Activated effector memory CD4-positive, alpha-beta T cell treated with anti-CD3 and anti-CD28 coated beads, Interleukin-2, amount 50 U/mL, for 16 hours (primary cell): ENCODE measurements around the gene RAVER1.

Source experiments
- DNase-seq: peaks from one replicate; pipeline ENCODE4 v3.0.0-alpha.2; 2020

Gene RAVER1

DNA sequence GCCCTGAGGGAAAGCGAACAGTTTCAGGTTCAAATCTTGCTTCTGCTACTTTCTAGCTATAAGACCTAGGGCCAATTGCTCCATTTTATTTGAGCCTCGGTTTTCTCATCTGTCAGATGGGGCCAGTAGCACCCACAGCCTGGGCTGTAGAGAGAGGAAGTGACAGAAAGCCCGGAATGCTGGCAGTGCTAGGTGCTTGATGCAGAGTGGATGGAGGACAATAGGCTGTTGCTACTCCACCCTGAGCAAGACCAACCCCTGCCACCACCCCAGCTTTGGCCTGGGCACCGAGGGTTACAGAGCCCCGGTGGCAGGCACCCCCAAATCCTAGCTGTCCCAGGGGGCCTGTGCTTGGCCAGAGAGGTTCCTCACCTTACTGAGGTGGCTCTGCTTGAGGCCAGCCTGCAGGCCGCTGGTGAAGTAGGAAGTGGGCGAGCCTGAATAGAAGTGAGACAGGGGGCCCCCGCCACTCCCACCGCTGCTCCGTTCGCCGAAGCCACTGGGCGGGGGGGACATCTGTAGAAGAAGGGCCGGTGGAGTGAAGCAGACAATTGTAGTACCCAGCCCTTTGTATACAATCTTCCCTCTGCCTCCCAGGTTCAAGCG, 15.4 kb downstream of the RAVER1 start:
- DNase-seq, result no peak

DNA sequence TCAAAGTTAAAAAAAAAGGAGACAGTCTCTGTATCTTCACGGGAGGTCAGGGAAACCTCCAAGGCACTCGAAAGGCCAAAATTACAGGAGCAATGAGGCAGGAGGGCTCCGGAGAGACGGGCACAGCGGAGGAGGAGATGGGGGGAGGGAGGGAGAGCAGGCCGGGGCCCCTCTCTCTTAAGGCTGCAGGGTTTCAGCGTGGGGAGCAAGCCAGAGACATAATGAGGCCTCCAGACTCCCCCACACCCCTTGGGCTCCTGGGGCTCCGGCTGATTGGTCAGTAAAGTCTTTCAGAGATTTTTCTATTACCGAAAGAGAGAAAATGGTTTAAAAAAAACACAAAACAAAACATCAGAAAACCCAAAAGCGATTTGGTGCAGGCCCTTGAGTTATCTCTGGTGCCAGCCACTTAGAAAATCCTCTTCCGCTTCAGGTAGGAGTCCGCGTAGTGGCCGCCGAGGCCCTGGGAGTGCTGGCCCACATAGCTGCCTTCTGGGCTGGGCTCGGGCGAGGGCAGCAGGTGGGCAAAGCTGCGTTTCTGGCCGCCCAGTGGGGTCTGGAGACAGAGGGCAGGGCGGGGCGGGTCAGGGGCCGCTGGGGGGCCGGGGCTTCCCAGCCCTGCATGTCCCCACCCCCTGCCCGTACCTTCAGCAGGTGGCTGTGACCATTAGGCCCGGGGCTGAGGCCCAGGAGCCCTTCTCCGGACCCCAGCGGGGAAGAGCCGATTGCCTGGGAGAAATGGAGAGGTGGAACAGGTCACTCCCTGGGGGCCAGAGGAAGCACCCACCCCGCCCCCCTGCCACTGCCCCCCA, 16.1 kb downstream of the RAVER1 start:
- no peak for DNase-seq

DNA sequence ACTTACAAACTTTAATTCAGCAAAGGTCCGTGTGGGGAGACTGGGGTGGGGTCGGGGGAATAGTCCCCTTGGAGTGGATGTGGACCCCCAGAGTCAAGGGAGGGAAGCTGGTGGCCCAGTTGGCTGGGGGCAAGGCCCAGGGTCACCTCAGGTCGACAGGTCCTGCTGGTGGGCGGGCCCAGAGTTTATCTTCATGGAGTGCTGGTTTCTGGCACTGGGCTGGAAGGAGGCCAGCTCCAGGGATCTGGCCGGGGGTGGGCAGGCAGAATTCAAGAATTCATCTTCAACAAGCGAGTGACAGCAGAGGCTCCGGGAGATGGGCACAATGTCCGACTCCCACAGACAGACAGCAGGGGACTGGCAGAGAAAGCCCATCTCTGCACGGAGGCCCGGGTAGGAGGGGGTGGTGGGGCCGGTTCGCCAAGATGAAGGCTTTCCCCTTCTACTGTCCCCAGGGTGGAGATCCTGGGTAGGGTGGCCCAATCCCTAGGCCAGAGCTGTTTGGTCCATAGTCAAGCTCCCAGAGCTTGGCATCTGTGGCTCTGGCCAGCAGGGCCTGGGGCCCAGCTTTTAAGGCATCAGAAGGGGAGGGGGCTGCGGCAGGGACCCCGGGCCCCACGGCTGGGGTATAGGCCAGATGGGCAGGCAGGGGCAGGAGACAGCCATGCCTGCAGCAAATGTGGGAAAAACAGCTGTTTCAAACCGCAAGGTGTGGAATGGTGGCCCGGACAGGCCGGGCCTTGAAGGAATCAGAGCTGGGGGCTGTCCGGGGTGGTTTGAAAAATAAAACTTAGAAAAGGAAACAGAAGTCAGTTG, 16.9 kb downstream of the RAVER1 start:
- DNase-seq, result no peak

DNA sequence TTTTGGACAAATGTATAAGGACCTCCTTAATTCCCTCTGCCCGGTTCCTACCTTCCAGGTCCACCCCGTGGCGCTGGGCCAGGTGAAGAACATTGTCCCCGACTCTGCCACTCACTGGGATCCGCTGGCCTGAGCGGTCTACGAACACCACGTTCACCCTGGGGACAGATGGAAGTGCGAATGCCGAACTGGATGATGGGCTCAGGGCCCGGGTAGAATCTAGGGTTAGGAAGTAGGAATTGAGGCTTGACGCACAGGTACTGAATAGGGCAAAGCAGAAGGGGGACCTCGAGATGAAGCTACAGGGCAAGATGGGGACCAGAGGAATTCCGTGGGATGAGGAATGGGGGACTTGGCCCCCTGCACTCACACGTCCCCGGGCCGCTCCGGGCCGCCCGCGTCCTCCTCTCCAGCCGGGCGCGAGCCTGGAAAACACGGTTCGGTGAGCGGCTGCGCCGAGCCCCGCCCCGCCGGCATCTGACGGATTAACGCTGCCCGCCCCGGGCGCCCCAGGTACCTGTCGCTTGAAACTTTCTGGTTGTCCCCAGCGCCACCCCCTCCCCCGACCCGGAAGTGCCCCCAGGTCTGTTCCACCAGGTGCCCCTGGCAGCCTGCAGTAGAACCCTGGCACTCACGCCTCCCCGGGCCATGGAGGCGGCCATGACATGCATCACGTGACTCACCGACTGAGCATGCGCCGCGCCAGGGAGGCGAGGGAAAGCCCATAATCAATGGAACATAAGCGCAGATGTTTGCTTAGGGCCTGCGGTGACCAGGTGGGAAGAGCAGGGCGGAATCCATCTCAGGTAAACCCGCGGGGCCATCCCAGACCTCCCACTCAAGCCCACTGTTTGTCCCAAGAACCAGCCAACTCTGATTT, 17.8 kb downstream of the RAVER1 start, which contains the start of gene FDX2:
Gene FDX2, minus strand, starts transcription at position 681 of the 880 bp plus-strand sequence. Its CDS starts 19 bp downstream, at position 662.
- peak; percentile 97 for DNase-seq

DNA sequence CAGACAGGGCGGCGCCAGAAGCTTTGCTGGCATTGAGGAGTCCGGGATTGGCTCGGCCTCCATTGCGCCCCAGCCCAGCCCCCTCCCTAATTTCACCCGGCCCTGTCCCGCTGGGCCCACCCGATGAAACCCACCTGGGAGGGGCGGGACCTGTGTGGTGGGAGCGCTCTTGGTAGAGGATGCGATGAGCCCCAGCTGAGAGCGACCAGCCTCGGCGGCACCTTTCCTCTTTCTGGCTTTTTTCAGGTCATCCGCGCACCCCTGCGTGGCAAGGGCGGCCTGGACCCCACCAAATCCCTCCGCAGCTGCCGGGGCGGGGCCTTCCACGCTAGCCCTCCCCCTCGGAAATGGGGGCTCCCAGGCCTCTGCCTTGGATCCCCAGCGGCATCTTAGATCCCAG, 23.9 kb downstream of the RAVER1 start, which contains the start of gene ZGLP1:
Gene ZGLP1, minus strand, starts transcription at position 393 of the 400 bp plus-strand sequence.
- DNase-seq, result no peak

DNA sequence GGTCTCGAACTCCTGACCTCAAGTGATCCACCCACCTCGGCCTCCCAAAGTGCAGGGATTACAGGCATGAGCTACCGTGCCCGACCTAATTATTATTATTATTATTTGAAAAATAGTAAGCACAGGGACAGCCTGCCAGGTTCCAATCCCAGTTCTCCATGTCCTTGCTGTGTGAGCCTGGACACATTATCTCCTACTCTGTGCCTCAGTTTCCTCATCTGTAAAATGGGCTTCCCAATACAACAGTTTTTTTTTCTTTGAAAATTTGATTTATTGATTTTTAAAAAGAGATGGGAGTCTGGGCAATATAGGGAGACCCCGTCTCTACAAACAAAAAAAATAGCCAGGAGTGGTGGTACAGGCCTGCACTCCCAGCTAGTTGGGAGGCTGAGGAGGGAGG, 27.0 kb downstream of the RAVER1 start:
- DNase-seq, result no peak

DNA sequence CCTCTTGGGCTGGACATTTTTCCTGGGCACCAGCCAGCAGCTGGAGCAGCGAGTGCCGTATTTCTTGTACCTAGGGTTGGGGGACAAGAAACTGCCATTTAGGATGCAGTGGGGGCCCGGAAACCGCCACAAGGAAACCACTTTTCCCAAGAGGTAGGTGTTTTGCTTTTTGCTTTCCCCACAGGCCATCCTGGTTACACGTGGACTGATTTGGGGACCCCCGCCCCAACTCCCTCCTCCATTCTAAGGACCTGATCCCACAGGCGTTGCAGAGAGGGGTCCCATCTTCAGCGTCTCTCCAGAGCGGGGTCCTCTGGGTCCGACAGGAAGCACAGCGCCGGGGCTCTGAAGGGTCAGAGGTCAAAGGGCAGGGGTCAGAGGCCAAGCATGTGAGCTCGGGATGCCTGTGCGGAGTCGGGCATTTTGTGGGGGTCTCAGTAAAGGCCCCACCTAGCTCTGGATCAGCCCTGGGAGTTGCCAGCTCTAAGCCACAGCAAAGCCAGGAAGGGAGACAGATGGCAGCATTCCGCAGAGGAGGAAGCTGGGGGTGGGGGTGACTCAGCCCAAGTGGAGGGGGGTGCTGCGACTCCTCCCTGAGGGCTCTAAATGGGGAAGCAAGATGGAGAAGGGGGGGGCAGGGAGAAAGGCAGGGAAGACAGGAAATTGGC, 28.1 kb downstream of the RAVER1 start:
- no peak for DNase-seq

DNA sequence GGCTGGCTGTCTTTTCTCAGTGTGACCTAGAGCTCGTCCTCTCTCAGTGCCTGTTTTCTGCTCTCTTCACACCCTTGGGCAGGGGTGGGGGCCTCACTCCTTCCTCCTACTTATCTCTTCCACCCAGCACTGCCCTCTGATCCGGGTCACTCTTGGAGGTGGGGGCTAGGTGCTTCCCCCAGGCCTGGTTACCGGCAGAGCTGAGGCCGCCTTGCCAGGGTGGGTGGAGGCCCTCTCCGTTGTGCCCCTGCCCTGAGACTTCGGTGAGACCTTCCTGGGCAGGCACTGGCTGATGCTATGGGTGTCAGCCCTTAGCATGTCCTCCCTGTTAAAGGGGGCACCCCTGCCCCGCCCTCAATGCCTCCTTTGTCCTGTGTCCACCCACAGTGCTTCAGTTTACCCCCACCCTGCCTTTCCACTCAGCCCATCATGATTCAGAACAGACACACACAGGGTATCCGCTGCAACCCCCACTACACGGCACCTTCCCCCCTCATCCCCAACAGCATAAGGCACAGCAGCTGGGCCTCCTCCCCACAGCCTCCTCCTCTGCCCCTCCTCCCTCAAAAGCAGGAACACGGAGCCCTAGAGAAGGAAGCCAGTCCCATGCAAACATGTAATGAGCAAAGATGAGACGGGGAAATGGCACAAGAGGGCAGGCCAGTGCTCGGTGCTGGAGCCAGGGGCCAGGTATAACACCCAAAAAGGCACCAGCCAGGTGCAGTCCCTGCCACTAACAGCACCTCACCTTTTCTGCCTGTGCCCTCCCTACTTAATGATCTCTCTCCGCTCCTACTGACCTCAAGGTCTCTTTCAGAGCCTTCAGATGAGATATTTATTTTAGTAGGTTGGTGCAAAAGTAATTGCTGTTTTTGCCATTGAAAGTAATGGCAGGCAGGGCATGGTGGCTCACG, 33.5 kb downstream of the RAVER1 start:
- DNase-seq, result no peak

DNA sequence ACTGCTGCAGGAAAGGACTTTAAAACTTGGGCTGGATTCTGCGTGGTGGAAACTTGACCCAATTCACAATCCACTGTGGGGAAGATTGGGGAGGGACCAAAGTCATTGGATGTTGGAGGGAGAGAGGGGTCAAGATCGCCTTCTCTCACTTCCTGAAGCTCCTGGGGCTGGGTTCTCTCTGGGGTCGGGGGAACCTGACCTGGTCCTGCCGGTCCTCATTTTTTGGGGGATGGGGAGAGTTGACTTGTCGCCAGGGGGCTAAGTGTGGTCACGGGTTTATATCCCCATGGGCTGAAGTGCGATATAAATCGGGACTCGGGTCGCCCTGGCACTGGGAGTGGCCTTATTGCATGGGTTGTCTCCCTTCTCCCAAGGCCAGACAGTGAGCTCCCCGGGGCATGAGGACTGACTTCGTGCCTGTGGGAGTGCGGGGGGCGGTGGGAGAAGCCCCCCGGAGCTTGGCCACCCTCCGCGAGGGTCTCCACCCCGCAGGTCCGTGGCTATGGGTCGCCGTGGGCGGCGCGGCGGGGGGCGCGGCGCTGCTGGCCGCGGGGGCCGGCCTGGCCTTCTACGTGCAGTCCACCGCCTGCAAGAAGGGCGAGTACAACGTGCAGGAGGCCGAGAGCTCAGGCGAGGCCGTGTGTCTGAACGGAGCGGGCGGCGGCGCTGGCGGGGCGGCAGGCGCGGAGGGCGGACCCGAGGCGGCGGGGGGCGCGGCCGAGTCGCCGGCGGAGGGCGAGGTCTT, 37.3 kb downstream of the RAVER1 start:
- no peak for DNase-seq

DNA sequence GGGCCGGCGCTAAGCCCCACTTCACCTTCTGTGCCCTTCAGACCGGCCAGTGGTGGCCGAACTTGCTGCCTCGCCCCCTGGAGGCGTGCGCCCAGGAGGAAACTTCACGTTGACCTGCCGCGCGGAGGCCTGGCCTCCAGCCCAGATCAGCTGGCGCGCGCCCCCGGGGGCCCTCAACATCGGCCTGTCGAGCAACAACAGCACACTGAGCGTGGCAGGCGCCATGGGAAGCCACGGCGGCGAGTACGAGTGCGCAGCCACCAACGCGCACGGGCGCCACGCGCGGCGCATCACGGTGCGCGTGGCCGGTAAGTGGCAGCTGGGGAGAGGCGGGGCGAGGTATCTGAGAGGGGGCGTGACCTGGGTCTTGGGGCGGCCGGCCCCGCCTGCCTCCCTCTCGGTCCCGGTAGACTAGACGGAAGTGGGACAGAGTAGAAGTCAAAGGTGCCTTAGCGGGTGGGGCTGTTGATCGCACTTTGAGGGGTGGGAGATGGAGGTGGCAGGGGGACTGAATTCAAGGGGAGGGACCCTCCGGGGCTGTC, 38.0 kb downstream of the RAVER1 start:
- peak; percentile 89 for DNase-seq

DNA sequence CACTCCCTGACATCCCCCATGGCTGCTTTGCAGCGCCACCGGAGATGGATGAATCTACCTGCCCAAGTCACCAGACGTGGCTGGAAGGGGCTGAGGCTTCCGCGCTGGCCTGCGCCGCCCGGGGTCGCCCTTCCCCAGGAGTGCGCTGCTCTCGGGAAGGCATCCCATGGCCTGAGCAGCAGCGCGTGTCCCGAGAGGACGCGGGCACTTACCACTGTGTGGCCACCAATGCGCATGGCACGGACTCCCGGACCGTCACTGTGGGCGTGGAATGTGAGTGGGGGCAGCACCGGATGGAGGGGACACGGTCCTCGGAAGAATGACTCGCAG, 39.0 kb downstream of the RAVER1 start:
- no peak for DNase-seq

DNA sequence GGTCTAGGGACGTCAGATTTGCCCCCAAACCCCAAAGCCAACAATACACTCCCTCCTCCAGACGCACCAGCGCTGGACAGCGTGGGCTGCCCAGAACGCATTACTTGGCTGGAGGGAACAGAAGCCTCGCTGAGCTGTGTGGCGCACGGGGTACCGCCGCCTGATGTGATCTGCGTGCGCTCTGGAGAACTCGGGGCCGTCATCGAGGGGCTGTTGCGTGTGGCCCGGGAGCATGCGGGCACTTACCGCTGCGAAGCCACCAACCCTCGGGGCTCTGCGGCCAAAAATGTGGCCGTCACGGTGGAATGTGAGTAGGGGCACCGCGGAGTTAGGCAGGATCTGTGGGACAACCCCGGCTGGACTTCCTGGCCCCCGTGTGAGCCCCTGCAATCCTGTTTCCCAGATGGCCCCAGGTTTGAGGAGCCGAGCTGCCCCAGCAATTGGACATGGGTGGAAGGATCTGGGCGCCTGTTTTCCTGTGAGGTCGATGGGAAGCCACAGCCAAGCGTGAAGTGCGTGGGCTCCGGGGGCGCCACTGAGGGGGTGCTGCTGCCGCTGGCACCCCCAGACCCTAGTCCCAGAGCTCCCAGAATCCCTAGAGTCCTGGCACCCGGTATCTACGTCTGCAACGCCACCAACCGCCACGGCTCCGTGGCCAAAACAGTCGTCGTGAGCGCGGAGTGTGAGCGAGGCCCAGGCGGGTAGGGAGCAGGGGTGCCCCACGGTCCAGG, 39.5 kb downstream of the RAVER1 start:
- DNase-seq, result no peak

DNA sequence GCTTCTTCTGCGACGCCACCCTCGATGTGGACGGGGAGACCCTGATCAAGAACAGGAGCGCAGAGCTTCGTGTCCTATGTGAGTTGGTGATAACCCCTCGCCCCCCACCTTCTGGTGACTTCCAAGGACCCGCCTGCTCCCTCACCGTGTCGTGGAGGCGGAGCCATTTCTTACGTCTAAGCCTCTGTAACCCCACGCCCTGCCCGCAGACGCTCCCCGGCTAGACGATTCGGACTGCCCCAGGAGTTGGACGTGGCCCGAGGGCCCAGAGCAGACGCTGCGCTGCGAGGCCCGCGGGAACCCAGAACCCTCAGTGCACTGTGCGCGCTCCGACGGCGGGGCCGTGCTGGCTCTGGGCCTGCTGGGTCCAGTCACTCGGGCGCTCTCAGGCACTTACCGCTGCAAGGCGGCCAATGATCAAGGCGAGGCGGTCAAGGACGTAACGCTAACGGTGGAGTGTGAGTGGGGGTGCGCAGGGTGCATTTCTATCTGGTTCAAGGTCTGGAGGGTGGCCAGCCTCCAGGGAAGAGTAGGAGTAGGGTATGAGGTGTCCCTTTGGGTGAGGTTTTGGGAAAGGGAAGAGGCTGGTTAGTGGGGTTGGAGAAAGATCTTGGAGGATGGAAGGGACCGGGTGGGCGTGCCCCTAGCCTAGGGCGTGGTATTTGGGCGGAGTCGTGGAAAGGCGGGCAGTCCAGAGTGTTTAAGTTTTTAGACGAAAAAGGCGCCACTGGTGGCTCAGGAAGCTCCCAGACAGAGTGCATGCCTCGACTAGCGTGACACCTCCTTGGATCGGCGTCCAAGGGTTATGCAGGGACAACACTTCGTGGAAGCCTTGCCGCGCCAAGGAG, 40.3 kb downstream of the RAVER1 start:
- DNase-seq, result no peak

DNA sequence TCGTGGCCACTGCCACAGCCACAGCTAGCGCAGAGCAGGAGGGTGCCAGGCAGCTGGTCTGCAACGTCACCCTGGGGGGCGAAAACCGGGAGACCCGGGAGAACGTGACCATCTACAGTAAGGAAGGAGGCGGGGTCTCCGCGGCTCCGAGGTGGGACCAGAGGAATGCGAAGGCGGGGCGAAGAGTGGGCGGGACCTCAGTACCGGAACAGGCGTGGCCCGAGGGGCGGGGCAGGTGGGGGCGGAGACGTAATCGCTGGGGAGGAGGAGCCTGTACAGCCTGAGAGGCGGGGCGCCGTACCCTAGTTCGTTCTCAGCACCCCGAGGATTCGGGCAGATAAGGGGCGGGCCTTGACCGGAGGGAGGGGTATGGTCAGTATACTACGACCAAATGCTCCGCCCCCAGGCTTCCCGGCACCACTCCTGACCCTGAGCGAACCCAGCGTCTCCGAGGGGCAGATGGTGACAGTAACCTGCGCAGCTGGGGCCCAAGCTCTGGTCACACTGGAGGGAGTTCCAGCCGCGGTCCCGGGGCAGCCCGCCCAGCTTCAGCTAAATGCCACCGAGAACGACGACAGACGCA, 41.0 kb downstream of the RAVER1 start:
- DNase-seq, result peak; percentile 88

DNA sequence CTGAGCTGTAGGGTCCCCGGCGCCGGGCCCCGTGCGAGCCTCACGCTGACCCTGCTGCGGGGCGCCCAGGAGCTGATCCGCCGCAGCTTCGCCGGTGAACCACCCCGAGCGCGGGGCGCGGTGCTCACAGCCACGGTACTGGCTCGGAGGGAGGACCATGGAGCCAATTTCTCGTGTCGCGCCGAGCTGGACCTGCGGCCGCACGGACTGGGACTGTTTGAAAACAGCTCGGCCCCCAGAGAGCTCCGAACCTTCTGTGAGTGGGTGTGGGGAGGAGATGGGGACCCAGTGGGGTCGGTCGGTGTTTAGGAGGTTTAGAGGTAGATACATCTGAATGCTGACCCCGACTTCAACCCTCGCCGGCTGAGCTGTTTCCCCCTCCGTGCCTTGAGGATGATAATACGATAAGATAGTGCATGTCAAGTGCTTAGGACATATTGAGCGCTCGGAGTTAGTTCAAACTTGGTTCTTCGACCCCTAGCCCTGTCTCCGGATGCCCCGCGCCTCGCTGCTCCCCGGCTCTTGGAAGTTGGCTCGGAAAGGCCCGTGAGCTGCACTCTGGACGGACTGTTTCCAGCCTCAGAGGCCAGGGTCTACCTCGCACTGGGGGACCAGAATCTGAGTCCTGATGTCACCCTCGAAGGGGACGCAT, 41.6 kb downstream of the RAVER1 start:
- DNase-seq, result peak; percentile 69

DNA sequence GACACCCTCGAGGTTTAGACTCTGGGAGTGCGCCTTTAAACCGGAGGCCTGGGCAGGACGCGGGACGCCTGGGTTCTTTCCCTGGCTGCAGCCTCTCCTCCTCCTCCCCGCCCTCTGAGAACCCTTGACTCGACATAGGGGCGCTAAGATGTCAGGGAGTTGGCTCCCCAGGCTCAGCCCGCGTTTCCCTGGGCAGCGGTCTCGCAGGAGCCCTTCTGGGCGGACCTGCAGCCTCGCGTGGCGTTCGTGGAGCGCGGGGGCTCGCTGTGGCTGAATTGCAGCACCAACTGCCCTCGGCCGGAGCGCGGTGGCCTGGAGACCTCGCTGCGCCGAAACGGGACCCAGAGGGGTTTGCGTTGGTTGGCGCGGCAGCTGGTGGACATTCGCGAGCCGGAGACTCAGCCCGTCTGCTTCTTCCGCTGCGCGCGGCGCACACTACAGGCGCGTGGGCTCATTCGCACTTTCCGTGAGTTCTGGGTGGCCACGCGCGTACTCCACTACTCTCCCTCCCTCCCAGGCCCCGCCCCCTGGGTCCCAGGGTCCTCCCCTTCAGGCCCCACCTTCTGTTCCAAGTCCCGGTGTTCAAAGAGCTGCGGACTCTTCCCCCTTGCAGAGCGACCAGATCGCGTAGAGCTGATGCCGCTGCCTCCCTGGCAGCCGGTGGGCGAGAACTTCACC, 42.3 kb downstream of the RAVER1 start:
- peak; percentile 84 for DNase-seq
